GM23338 (cell line): ENCODE measurements around the gene TMEM273. TPM values are rescaled to one million over a fixed set of nuclear protein-coding genes. Genes with fewer than 3 reads are reported as not detected.

Experiments used
- ATAC-seq: fragments of 200-7000 bp; cut with Tn5 transposase; 3 replicates; pipeline ENCODE4 v1.9.1; 2020
- DNase-seq: peaks from one replicate; pipeline ENCODE4 v3.0.0-alpha.2; 2015; ENCODE audit warnings: low spot score
- H2AFZ ChIP-seq: fragments of 200-600 bp; sonication (generic); 2 replicates; pipeline ENCODE4 v1.8.0; 2016; ENCODE audit warnings: antibody characterized with exemption, mild to moderate bottlenecking, moderate library complexity
- H3F3A ChIP-seq: fragments of 200-600 bp; sonication (generic); replicated peaks from 2 replicates; pipeline ENCODE4 v1.8.0; 2017; ENCODE audit warnings: antibody characterized with exemption, mixed run types, low read depth
- H3K27ac ChIP-seq: fragments of 200-600 bp; sonication (generic); 2 replicates; pipeline ENCODE4 v1.6.1; 2016; ENCODE audit warnings: low read depth
- H3K27me3 ChIP-seq: fragments of 200-600 bp; sonication (generic); 2 replicates; pipeline ENCODE4 v1.8.0; 2016; ENCODE audit warnings: mild to moderate bottlenecking, mixed run types, moderate library complexity; ENCODE audit not compliant: insufficient read depth
- H3K36me3 ChIP-seq: fragments of 200-600 bp; sonication (generic); 2 replicates; pipeline ENCODE4 v1.8.0; 2016; ENCODE audit warnings: mild to moderate bottlenecking; ENCODE audit not compliant: insufficient read depth
- H3K4me1 ChIP-seq: fragments of 200-600 bp; sonication (generic); 2 replicates; pipeline ENCODE4 v1.8.0; 2016; ENCODE audit warnings: mild to moderate bottlenecking, moderate library complexity; ENCODE audit not compliant: insufficient read depth
- H3K4me2 ChIP-seq: fragments of 200-600 bp; sonication (generic); 2 replicates; pipeline ENCODE4 v1.7.1; 2017; ENCODE audit warnings: mixed run types
- H3K4me3 ChIP-seq: fragments of 200-600 bp; sonication (generic); 2 replicates; pipeline ENCODE4 v1.6.1; 2016; ENCODE audit warnings: mixed run types
- H3K79me2 ChIP-seq: fragments of 200-600 bp; sonication (generic); replicated peaks from 2 replicates; pipeline ENCODE4 v1.8.0; 2017; ENCODE audit warnings: mild to moderate bottlenecking; ENCODE audit not compliant: insufficient read depth
- H3K9me2 ChIP-seq: fragments of 200-600 bp; sonication (generic); 2 replicates; pipeline ENCODE4 v1.8.0; 2017; ENCODE audit not compliant: insufficient read depth
- H4K20me1 ChIP-seq: fragments of 200-600 bp; sonication (generic); replicated peaks from 2 replicates; pipeline ENCODE4 v1.8.0; 2017; ENCODE audit warnings: mild to moderate bottlenecking; ENCODE audit not compliant: insufficient read depth
- H3K27ac Mint-ChIP-seq: 2 replicates; pipeline ENCODE4 v1.8.0; 2020; ENCODE audit warnings: inconsistent platforms, mild to moderate bottlenecking, moderate library complexity, mixed read lengths
- H3K27me3 Mint-ChIP-seq: 3 replicates; pipeline ENCODE4 v1.8.0; 2022; ENCODE audit warnings: low read depth, mild to moderate bottlenecking, moderate library complexity, mixed read lengths, inconsistent platforms; ENCODE audit not compliant: insufficient read depth, poor library complexity
- H3K36me3 Mint-ChIP-seq: 3 replicates; pipeline ENCODE4 v1.8.0; 2021; ENCODE audit warnings: low read depth, mild to moderate bottlenecking, inconsistent platforms, moderate library complexity, mixed read lengths
- H3K4me1 Mint-ChIP-seq: 3 replicates; pipeline ENCODE4 v1.8.0; 2020; ENCODE audit warnings: mild to moderate bottlenecking, inconsistent platforms, mixed read lengths
- H3K4me3 Mint-ChIP-seq: 3 replicates; pipeline ENCODE4 v1.8.0; 2021; ENCODE audit warnings: moderate library complexity, mild to moderate bottlenecking, inconsistent platforms, mixed read lengths
- H3K9me3 Mint-ChIP-seq: 3 replicates; pipeline ENCODE4 v1.8.0; 2020; ENCODE audit warnings: moderate library complexity, mild to moderate bottlenecking, inconsistent platforms, mixed read lengths
- CREB1 ChIP-seq: fragments of 250-450 bp; sonication (Bioruptor Pico); IDR thresholded peaks from 2 replicates; pipeline ENCODE4 v1.5.0; 2020; ENCODE audit warnings: low read depth, mild to moderate bottlenecking, moderate library complexity
- CTCF ChIP-seq, 2 experiments: fragments of 200-600 bp in 1 of 2; sonication (generic) in 1 of 2; conservative IDR thresholded peaks; 2 replicates each; pipeline versions ENCODE4 v1.5.1 to v1.6.1; 2016 to 2017; ENCODE audit warnings: antibody characterized with exemption in 2 of 2, low read depth in 2 of 2, mild to moderate bottlenecking in 2 of 2, moderate library complexity in 1 of 2
- ETS1 ChIP-seq: IDR thresholded peaks from 2 replicates; pipeline ENCODE4 v1.6.1; 2016; ENCODE audit warnings: antibody characterized with exemption
- EZH2 ChIP-seq: fragments of 200-600 bp; sonication (generic); IDR thresholded peaks from one replicate; pipeline ENCODE4 v1.8.0; 2017; ENCODE audit warnings: antibody characterized with exemption, mild to moderate bottlenecking, low read depth; ENCODE audit not compliant: unreplicated experiment
- JUNB ChIP-seq: IDR thresholded peaks from one replicate; pipeline ENCODE4 v1.6.1; 2016; ENCODE audit warnings: antibody characterized with exemption; ENCODE audit not compliant: unreplicated experiment
- NANOG ChIP-seq: IDR thresholded peaks from 2 replicates; pipeline ENCODE4 v1.6.1; 2016; ENCODE audit warnings: antibody characterized with exemption, borderline replicate concordance
- POLR2AphosphoS5 ChIP-seq: IDR thresholded peaks from 2 replicates; pipeline ENCODE4 v1.6.1; 2016; ENCODE audit warnings: antibody characterized with exemption, low read depth
- STAT1 ChIP-seq: IDR thresholded peaks from one replicate; pipeline ENCODE4 v1.6.1; 2016; ENCODE audit warnings: antibody characterized with exemption; ENCODE audit not compliant: unreplicated experiment
- ZNF114 ChIP-seq: fragments of 250-450 bp; sonication (Bioruptor Pico); IDR thresholded peaks from 2 replicates; pipeline ENCODE4 v1.5.0; 2020; ENCODE audit warnings: mild to moderate bottlenecking, moderate library complexity
- ZNF331 ChIP-seq: fragments of 250-450 bp; sonication (Bioruptor Pico); IDR thresholded peaks from 2 replicates; pipeline ENCODE4 v1.5.0; 2020; ENCODE audit warnings: low read depth, mild to moderate bottlenecking, moderate library complexity
- ZNF462 ChIP-seq: fragments of 250-450 bp; sonication (Bioruptor Pico); IDR thresholded peaks from 2 replicates; pipeline ENCODE4 v1.5.0; 2020; ENCODE audit warnings: mild to moderate bottlenecking, moderate library complexity
- polyA plus RNA-seq: library from polyadenylated mRNA; unstranded; fragments of >200 nt; fragmentation: Nextera tagmentation; extraction: Ambion mirVana; gene quantifications from 2 replicates; pipeline ENCODE4 v1.2.1, GENCODE V29; 2016
- total RNA-seq: library from RNA; depleted of rRNA; stranded (reverse); fragments of >200 nt; shearing (Covaris generic); gene quantifications from 2 replicates; pipeline ENCODE4 v1.2.3, GENCODE V29; 2014
- TF ChIP-seq, protein P1 (sequence below): IDR thresholded peaks from one replicate; pipeline ENCODE4 v1.6.1; 2018; ENCODE audit warnings: antibody characterized with exemption; ENCODE audit not compliant: unreplicated experiment

TMEM273 gene
- total and polyA plus RNA-seq, 2 experiments from 2014 or later, result not detected

GRCh38 chr10:49110684-49111319 lies 77.4 kb downstream of the TMEM273 start (continued):
- no peak for TF ChIP-seq ZNF462
- TF ChIP-seq STAT1, result no peak

DNA sequence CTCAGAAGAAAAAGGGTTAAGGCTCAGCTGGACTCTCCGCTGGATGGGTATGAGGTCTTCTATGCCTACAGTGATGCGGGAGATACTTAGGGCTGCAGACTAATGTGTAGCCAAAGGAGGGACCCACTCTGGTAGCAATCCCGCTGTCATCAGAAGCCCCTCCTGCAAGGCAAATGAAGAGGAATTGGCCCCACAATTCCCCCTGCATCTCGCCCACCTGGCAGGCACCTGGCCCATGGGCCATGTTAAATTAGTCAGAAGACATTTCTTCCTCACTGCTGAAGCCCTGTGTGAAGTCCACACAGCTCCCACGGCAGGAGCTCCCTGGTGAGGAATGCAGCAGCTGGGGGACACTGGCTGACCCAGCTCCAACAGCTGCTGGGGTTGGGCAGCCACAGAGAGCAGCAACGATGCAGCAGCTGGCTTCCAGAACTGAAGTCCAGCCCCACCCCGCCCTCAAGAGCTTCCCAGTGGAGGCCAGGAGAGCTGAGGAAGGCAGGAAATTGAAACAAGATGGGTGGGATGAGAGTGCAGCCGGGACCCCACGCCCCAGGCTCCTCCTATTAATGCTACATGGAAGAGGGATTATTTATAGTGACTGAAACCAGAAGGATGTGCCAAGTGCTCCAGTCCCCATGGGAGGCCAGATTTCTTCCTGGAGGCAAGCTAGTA lies 78.4 kb downstream of the TMEM273 start:
- Mint-ChIP-seq H3K4me3 (no peak overlapping the region), H3K9me3 (no peaks in the 10 kb centered on the region), H3K27me3 (peaks cover 2% of the 10 kb centered on the region), H3K27ac (no peak overlapping the region), H3K4me1 (peaks cover 8% of the 10 kb centered on the region), H3K36me3 (no peaks in the 10 kb centered on the region)
- H3K4me2 ChIP-seq, result no peak overlapping the region
- no peaks in the 10 kb centered on the region for H3K79me2 ChIP-seq
- peaks cover 11% of the 10 kb centered on the region for H3K27me3 ChIP-seq
- H2AFZ ChIP-seq, result no peak overlapping the region
- ATAC-seq (no peak), DNase-seq (no peak)
- H3K36me3 ChIP-seq, result no peaks in the 10 kb centered on the region
- no peaks in the 10 kb centered on the region for H3K9me2 ChIP-seq
- H4K20me1 ChIP-seq, result no peaks in the 10 kb centered on the region
- no peaks in the 10 kb centered on the region for H3K4me1 ChIP-seq
- no peak overlapping the region for H3K4me3 ChIP-seq
- no peak overlapping the region for H3K27ac ChIP-seq
- H3F3A ChIP-seq, result no peaks in the 10 kb centered on the region
- no peak for TF ChIP-seq EZH2
- TF ChIP-seq JUNB, result no peak
- no peak for TF ChIP-seq ETS1
- no peak for TF ChIP-seq ZNF114 (CRISPR knock-in tag)
- TF ChIP-seq, protein P1, sequence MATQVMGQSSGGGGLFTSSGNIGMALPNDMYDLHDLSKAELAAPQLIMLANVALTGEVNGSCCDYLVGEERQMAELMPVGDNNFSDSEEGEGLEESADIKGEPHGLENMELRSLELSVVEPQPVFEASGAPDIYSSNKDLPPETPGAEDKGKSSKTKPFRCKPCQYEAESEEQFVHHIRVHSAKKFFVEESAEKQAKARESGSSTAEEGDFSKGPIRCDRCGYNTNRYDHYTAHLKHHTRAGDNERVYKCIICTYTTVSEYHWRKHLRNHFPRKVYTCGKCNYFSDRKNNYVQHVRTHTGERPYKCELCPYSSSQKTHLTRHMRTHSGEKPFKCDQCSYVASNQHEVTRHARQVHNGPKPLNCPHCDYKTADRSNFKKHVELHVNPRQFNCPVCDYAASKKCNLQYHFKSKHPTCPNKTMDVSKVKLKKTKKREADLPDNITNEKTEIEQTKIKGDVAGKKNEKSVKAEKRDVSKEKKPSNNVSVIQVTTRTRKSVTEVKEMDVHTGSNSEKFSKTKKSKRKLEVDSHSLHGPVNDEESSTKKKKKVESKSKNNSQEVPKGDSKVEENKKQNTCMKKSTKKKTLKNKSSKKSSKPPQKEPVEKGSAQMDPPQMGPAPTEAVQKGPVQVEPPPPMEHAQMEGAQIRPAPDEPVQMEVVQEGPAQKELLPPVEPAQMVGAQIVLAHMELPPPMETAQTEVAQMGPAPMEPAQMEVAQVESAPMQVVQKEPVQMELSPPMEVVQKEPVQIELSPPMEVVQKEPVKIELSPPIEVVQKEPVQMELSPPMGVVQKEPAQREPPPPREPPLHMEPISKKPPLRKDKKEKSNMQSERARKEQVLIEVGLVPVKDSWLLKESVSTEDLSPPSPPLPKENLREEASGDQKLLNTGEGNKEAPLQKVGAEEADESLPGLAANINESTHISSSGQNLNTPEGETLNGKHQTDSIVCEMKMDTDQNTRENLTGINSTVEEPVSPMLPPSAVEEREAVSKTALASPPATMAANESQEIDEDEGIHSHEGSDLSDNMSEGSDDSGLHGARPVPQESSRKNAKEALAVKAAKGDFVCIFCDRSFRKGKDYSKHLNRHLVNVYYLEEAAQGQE, result no peak
- TF ChIP-seq CREB1 (CRISPR knock-in tag), result no peak
- no peak for TF ChIP-seq ZNF331 (CRISPR knock-in tag)
- no peak for TF ChIP-seq POLR2AphosphoS5
- no peak for TF ChIP-seq CTCF (conservative IDR thresholded peaks at IDR 0.05; ENCODE audit: low read depth in 2 of 2)
- no peak for TF ChIP-seq NANOG
